H1 (cell line): ENCODE measurements around the gene MUC5B. TPM values are rescaled to one million over a fixed set of nuclear protein-coding genes. Genes with fewer than 3 reads are reported as not detected.

Experiments
- CTCF ChIA-PET: fragments of 300-600 bp; sonication (Branson Sonifier 250); formaldehyde crosslinking; loops from one replicate; lab custom pipeline; 2021; ENCODE audit not compliant: partially characterized antibody; lab: Charles Lee
- POLR2A ChIA-PET: fragments of 300-600 bp; sonication (Branson Sonifier 250); formaldehyde crosslinking; loops from one replicate; lab custom pipeline; 2021; ENCODE audit warnings: inconsistent platforms; ENCODE audit not compliant: partially characterized antibody; lab: Charles Lee
- DNase-seq, 2 experiments: peaks; one replicate each; pipeline versions ENCODE4 v3.0.0 to v3.0.0-alpha.2; 2010 to 2022; ENCODE audit warnings: low spot score in 2 of 2, low read depth in 1 of 2, mixed read lengths in 1 of 2
- FAIRE-seq: peaks from 2 replicates; lab custom pipeline; 2011; peaks lifted over from hg19 to GRCh38; lab: Jason Lieb, UNC
- H2AFZ ChIP-seq: 2 replicates; pipeline ENCODE4 v1.8.1; 2012; ENCODE audit warnings: low read length, inconsistent platforms
- H2AK5ac ChIP-seq: 2 replicates; pipeline ENCODE4 v1.6.1; 2013; ENCODE audit warnings: low read depth, low read length
- H2BK120ac ChIP-seq: replicated peaks from 2 replicates; pipeline ENCODE3; 2013; ENCODE audit warnings: low read depth, low read length, inconsistent platforms
- H2BK12ac ChIP-seq: 2 replicates; pipeline ENCODE4 v1.6.1; 2013; ENCODE audit warnings: low read depth, low read length
- H2BK15ac ChIP-seq: 2 replicates; pipeline ENCODE4 v1.6.1; 2013; ENCODE audit warnings: low read length
- H2BK20ac ChIP-seq: 2 replicates; pipeline ENCODE4 v1.6.1; 2013; ENCODE audit warnings: low read length
- H2BK5ac ChIP-seq: 2 replicates; pipeline ENCODE4 v1.6.1; 2013; ENCODE audit warnings: low read depth, low read length
- H3K14ac ChIP-seq: 2 replicates; pipeline ENCODE4 v1.6.1; 2013; ENCODE audit warnings: inconsistent platforms; ENCODE audit not compliant: insufficient read length
- H3K18ac ChIP-seq: 2 replicates; pipeline ENCODE4 v1.6.1; 2013; ENCODE audit warnings: low read length; ENCODE audit errors: extremely low read depth
- H3K23ac ChIP-seq: 2 replicates; pipeline ENCODE4 v1.6.1; 2013; ENCODE audit warnings: inconsistent platforms; ENCODE audit not compliant: insufficient read length
- H3K23me2 ChIP-seq: 2 replicates; pipeline ENCODE4 v1.6.1; 2013; ENCODE audit warnings: low read depth, low read length
- H3K27ac ChIP-seq: 2 replicates; pipeline ENCODE4 v1.6.1; 2011; ENCODE audit warnings: low read depth, low read length, inconsistent platforms
- H3K27me3 ChIP-seq, 4 experiments: replicated peaks in 1 of 4; 1 replicate in 1 of 4; 2 replicates in 3 of 4; pipeline versions ENCODE4 v1.6.1 to v1.8.1; 2011 to 2013; ENCODE audit warnings: low read length in 3 of 4, mild to moderate bottlenecking in 3 of 4, inconsistent platforms in 2 of 4, mixed read lengths in 2 of 4, moderate library complexity in 1 of 4; ENCODE audit not compliant: control insufficient read depth in 3 of 4, insufficient read depth in 3 of 4; ENCODE audit errors: extremely low read depth in 1 of 4
- H3K36me3 ChIP-seq, 4 experiments: 2 replicates each; pipeline versions ENCODE4 v1.6.1 to v1.8.1; 2011 to 2013; ENCODE audit warnings: mild to moderate bottlenecking in 4 of 4, low read length in 3 of 4, moderate library complexity in 2 of 4, control low read depth in 1 of 4, inconsistent platforms in 1 of 4; ENCODE audit not compliant: insufficient read depth in 4 of 4, control insufficient read depth in 2 of 4
- H3K4ac ChIP-seq: replicated peaks from 2 replicates; pipeline ENCODE3; 2013; ENCODE audit warnings: low read length, low read depth, mixed read lengths, inconsistent platforms; ENCODE audit not compliant: insufficient read length
- H3K4me1 ChIP-seq, 4 experiments: replicated peaks in 1 of 4; 1 replicate in 1 of 4; 2 replicates in 3 of 4; pipeline versions ENCODE4 v1.6.1 to v1.8.1; 2011 to 2013; ENCODE audit warnings: low read length in 3 of 4, inconsistent platforms in 2 of 4, mixed read lengths in 1 of 4; ENCODE audit not compliant: insufficient read depth in 4 of 4, control insufficient read depth in 3 of 4
- H3K4me2 ChIP-seq, 2 experiments: 2 replicates each; pipeline versions ENCODE4 v1.6.1 to v1.8.1; 2011 to 2013; ENCODE audit warnings: low read depth in 2 of 2, low read length in 2 of 2, control low read depth in 1 of 2, inconsistent platforms in 1 of 2, mild to moderate bottlenecking in 1 of 2; ENCODE audit not compliant: insufficient read depth in 1 of 2
- H3K4me3 ChIP-seq, 4 experiments: fragments of 200-600, 300-600 bp in 1 of 4; sonication (generic), shearing (Covaris generic), sonication (Bioruptor Twin) in 1 of 4; 2 replicates each; pipeline versions ENCODE4 v1.5.1 to v1.8.1; 2011 to 2016; ENCODE audit warnings: low read length in 4 of 4, low read depth in 3 of 4, control low read depth in 2 of 4, inconsistent platforms in 2 of 4, mild to moderate bottlenecking in 2 of 4, mixed read lengths in 1 of 4, moderate library complexity in 1 of 4; ENCODE audit not compliant: insufficient read depth in 2 of 4; ENCODE audit errors: extremely low read depth in 1 of 4
- H3K56ac ChIP-seq: replicated peaks from 2 replicates; pipeline ENCODE3; 2013; ENCODE audit warnings: low read depth, mild to moderate bottlenecking, mixed read lengths, low read length, inconsistent platforms; ENCODE audit not compliant: insufficient read length
- H3K79me1 ChIP-seq: 2 replicates; pipeline ENCODE4 v1.6.1; 2013; ENCODE audit warnings: low read depth, low read length, control low read depth
- H3K79me2 ChIP-seq, 2 experiments: 2 replicates each; pipeline versions ENCODE4 v1.6.1 to v1.8.1; 2012 to 2013; ENCODE audit warnings: low read length in 2 of 2, mild to moderate bottlenecking in 2 of 2, inconsistent platforms in 1 of 2; ENCODE audit not compliant: insufficient read depth in 2 of 2, control insufficient read depth in 1 of 2
- H3K9ac ChIP-seq, 4 experiments: replicated peaks in 1 of 4; 1 replicate in 1 of 4; 2 replicates in 3 of 4; pipeline versions ENCODE4 v1.6.1 to v1.8.1; 2011 to 2013; ENCODE audit warnings: low read depth in 3 of 4, low read length in 3 of 4, control low read depth in 2 of 4, mild to moderate bottlenecking in 2 of 4, moderate library complexity in 2 of 4, inconsistent platforms in 1 of 4; ENCODE audit errors: extremely low read depth in 1 of 4
- H3K9me3 ChIP-seq, 2 experiments: 2 replicates each; pipeline versions ENCODE4 v1.6.1 to v1.8.1; 2012 to 2013; ENCODE audit warnings: mild to moderate bottlenecking in 2 of 2, moderate library complexity in 2 of 2, control low read depth in 1 of 2, inconsistent platforms in 1 of 2, low read depth in 1 of 2, low read length in 1 of 2, mixed read lengths in 1 of 2; ENCODE audit not compliant: insufficient read depth in 2 of 2
- H4K20me1 ChIP-seq, 2 experiments: replicated peaks in 1 of 2; 2 replicates each; pipeline versions ENCODE3 to v1.8.1; 2011 to 2013; ENCODE audit warnings: inconsistent platforms in 2 of 2, low read length in 2 of 2, mild to moderate bottlenecking in 1 of 2; ENCODE audit not compliant: insufficient read depth in 2 of 2, control insufficient read depth in 1 of 2
- H4K5ac ChIP-seq: 2 replicates; pipeline ENCODE4 v1.6.1; 2013; ENCODE audit warnings: low read length, low read depth, mixed read lengths, inconsistent platforms; ENCODE audit not compliant: insufficient read length
- H4K8ac ChIP-seq: 2 replicates; pipeline ENCODE4 v1.8.0; 2013; ENCODE audit warnings: mild to moderate bottlenecking, moderate library complexity, low read length, inconsistent platforms; ENCODE audit not compliant: insufficient read depth; ENCODE audit errors: extremely low read depth
- H4K91ac ChIP-seq: replicated peaks from 2 replicates; pipeline ENCODE3; 2013; ENCODE audit warnings: low read length, mixed read lengths, inconsistent platforms; ENCODE audit not compliant: insufficient read length
- EGR1 ChIP-seq: IDR thresholded peaks from 2 replicates; pipeline ENCODE4 v1.6.1; 2011; ENCODE audit warnings: low read depth, low read length, borderline replicate concordance
- MAFK ChIP-seq: IDR thresholded peaks from 2 replicates; pipeline ENCODE4 v1.6.1; 2012; ENCODE audit warnings: low read depth, mild to moderate bottlenecking, improper control_type of control experiment, low read length
- SP4 ChIP-seq: IDR thresholded peaks from 2 replicates; pipeline ENCODE4 v1.6.1; 2012; ENCODE audit warnings: low read length, inconsistent platforms
- TEAD4 ChIP-seq: IDR thresholded peaks from 2 replicates; pipeline ENCODE4 v1.6.1; 2012; ENCODE audit warnings: low read depth, low read length, inconsistent platforms, mixed read lengths
- WGBS, 2 experiments: shearing (Covaris generic) in 1 of 2; methylation state at CpG; one replicate each; pipeline versions ENCODE4 v1.1.6 to v1.1.7; 2013 to 2015; ENCODE audit warnings: low lambda C conversion rate in 2 of 2, mixed read lengths in 2 of 2, inconsistent platforms in 1 of 2, low coverage in 1 of 2, missing lambda C conversion rate in 1 of 2; ENCODE audit not compliant: insufficient replicate concordance in 2 of 2, insufficient coverage in 1 of 2, insufficient read length in 1 of 2; ENCODE audit errors: extremely low coverage in 1 of 2, missing lambda C conversion rate in 1 of 2; 5-methylcytosine and 5-hydroxymethylcytosine counted together
- polyA plus RNA-seq, 7 experiments: library from polyadenylated mRNA; depleted of rRNA in 3 of 7; stranded (reverse) in 5 of 7; unstranded in 2 of 7; fragments of >200 nt in 5 of 7; fragments of 200-250 nt in 2 of 7; gene quantifications; 1 replicate in 5 of 7; 2 replicates in 1 of 7; 4 replicates in 1 of 7; pipeline versions ENCODE4 v1.2.1 to v1.2.3, GENCODE V29; 2011 to 2013; ENCODE audit warnings: missing spikeins in 2 of 7, mixed read lengths in 2 of 7
- total RNA-seq: library from RNA; stranded (reverse); fragmentation: NEBNext Ultra II Directional; extraction: Animal tissue kit (Norgen Biotek cat#: 25700); gene quantifications from 2 replicates; pipeline ENCODE4 v1.2.1, GENCODE V29; 2021

Gene MUC5B
- total and polyA plus RNA-seq, 2 of the 8 experiments (the other 6 are each of a cell fraction or from before 2014, with no cell fraction given): 0.02 to 0.03 TPM

- H3K18ac ChIP-seq: no peak overlapping the region
- no peak overlapping the region for H3K56ac ChIP-seq
Observed at GRCh38 chr11:1299621-1300020, 76.8 kb downstream of the MUC5B start.

More at GRCh38 chr11:1299621-1300020, 76.8 kb downstream of the MUC5B start:
- Histone ChIP-seq H2BK120ac (no peak overlapping the region), H3K23me2 (no peaks in the 10 kb centered on the region), H3K27me3 (no peaks in the 10 kb centered on the region), H3K4me3 (no peak overlapping the region), H4K5ac (no peak overlapping the region), H4K91ac (no peak overlapping the region), H3K36me3 (peaks cover 0 to 6% (median 0%) of the 10 kb centered on the region in 4 experiments; a peak in 2 of 8 replicates), H2AK5ac (no peak overlapping the region), H3K23ac (no peak overlapping the region), H2BK12ac (no peak overlapping the region), H2BK5ac (no peak overlapping the region), H3K9ac (no peak overlapping the region), H3K4me1 (peaks cover 0 to 9% (median 0%) of the 10 kb centered on the region in 4 experiments; a peak in 3 of 7 replicates), H3K14ac (no peak overlapping the region), H3K79me1 (peaks cover 19% of the 10 kb centered on the region), H4K8ac (no peak overlapping the region), H3K79me2 (peaks cover 3 to 59% of the 10 kb centered on the region in 2 experiments; a peak in 3 of 4 replicates), H3K4ac (no peak overlapping the region), H2BK20ac (no peak overlapping the region), H3K9me3 (peaks cover 0 to 5% of the 10 kb centered on the region in 2 experiments; a peak in 1 of 4 replicates), H3K4me2 (no peak overlapping the region), H2BK15ac (no peak overlapping the region), H4K20me1 (peaks cover 18 to 24% of the 10 kb centered on the region in 2 experiments), H2AFZ (no peak overlapping the region), H3K27ac (no peak overlapping the region)
- ChIA-PET CTCF (interaction anchor here (0.8 to 0.9 kb wide), 2 partner anchors 74 to 152 kb away, joined by 3 read pairs; no protein-coding TSS in a partner anchor), POLR2A (interaction anchor here (1.0 kb wide), 1 partner anchor 10 kb away, joined by 5 read pairs; the partner anchor contains the start of gene TOLLIP)
- DNase-seq (peak in 1 of 2 experiments; percentile 39), FAIRE-seq (no peak)
- 95% methylated on average over 19 of the region's 23 CpGs; no CpG with 5 or more reads in 1 of the 2 experiments for WGBS, 2 experiments
- TF ChIP-seq MAFK (no peak), SP4 (no peak), EGR1 (no peak), TEAD4 (no peak)
